ENCODE measurements around the gene TSHZ2.

The TSHZ2 gene

DNA sequence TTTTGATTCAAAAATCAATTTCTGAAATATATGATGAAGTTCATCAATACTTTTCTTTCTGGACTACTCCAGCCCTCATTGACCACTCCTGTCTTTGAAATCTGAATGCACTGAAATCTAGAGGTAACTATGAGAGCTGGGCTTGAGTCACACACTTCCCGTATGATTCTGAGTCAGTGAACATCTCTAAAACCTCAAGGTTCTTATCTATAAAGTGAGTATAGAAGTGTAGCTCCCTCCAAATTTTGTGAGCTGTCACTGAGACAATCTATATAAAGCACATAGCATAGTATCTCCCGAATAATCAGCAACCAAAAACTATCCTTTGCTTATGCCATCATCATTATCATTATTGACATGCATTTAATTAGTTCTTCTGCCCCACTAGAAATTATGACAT is 182.4 kb downstream of the TSHZ2 start:
- TF ChIP-seq SIN3A (IDR thresholded peaks at IDR 0.05; ENCODE audit: borderline replicate concordance, insufficient read depth, low read length) = no peak
- TF ChIP-seq, protein P1, sequence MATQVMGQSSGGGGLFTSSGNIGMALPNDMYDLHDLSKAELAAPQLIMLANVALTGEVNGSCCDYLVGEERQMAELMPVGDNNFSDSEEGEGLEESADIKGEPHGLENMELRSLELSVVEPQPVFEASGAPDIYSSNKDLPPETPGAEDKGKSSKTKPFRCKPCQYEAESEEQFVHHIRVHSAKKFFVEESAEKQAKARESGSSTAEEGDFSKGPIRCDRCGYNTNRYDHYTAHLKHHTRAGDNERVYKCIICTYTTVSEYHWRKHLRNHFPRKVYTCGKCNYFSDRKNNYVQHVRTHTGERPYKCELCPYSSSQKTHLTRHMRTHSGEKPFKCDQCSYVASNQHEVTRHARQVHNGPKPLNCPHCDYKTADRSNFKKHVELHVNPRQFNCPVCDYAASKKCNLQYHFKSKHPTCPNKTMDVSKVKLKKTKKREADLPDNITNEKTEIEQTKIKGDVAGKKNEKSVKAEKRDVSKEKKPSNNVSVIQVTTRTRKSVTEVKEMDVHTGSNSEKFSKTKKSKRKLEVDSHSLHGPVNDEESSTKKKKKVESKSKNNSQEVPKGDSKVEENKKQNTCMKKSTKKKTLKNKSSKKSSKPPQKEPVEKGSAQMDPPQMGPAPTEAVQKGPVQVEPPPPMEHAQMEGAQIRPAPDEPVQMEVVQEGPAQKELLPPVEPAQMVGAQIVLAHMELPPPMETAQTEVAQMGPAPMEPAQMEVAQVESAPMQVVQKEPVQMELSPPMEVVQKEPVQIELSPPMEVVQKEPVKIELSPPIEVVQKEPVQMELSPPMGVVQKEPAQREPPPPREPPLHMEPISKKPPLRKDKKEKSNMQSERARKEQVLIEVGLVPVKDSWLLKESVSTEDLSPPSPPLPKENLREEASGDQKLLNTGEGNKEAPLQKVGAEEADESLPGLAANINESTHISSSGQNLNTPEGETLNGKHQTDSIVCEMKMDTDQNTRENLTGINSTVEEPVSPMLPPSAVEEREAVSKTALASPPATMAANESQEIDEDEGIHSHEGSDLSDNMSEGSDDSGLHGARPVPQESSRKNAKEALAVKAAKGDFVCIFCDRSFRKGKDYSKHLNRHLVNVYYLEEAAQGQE (IDR thresholded peaks at IDR 0.05; ENCODE audit: insufficient read depth in 1 of 2, low read depth in 2 of 2, low read length in 2 of 2) = no peak
- TF ChIP-seq POLR2AphosphoS5 (IDR thresholded peaks at IDR 0.05; ENCODE audit: low read depth, low read length) = no peak
- no peak for TF ChIP-seq FOXP2 (optimal IDR thresholded peaks at IDR 0.05; ENCODE audit: borderline replicate concordance, extremely low read depth, extremely low read length, insufficient read depth)
- TF ChIP-seq TAF1 (IDR thresholded peaks at IDR 0.05; ENCODE audit: borderline replicate concordance, insufficient read depth, low read length) = no peak

DNA sequence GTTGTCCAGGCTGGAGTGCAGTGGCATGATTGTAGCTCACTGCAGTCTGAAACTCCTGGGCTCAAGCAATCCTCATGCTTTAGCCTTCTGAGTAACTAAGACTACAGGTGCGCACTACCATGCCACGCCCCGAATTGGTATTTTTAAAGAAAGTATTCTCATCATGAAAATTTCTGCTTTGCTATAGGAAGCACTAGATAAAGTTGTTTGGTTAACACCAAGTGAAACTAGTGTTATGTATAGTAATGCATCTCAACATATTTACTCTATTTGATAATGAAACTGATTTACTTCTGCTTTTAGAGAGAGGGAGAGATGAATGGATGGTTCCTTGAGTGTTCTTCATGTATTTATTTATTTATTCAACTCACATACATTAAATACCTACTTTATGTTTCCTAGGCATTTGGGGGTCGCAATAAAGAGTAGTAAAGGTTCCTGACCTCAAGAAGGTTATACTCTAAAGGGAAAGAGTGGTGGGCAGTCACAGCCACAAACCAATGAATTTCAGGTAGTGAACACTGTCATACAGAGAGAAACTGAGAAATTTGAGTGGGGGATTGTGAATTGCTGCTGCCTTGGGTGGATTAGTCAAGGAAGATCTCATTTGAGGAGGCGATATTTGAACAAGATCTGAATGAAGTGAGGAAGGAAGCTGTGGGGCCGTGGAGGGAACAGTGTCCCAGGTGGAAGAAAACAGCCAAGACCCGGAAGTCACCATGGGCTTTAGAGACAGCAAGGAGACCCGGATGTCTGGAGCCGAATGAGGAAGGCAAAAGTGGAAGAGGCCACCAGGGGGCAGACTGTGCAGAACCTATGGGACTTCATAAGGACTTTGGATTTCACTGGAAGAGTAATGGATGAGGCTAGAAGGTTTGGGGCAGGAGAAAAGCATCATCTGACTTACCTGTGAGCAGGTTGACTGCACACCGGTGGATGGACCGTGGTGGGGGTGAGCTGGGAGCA is 185.6 kb downstream of the TSHZ2 start:
- no peak for TF ChIP-seq FOXP2 (optimal IDR thresholded peaks at IDR 0.05; ENCODE audit: borderline replicate concordance, extremely low read depth, extremely low read length, insufficient read depth)
- TF ChIP-seq SIN3A (IDR thresholded peaks at IDR 0.05; ENCODE audit: borderline replicate concordance, insufficient read depth, low read length) = no peak
- TF ChIP-seq TAF1 (IDR thresholded peaks at IDR 0.05; ENCODE audit: borderline replicate concordance, insufficient read depth, low read length) = no peak
- TF ChIP-seq, protein P1 (IDR thresholded peaks at IDR 0.05; ENCODE audit: insufficient read depth in 1 of 2, low read depth in 2 of 2, low read length in 2 of 2) = no peak
- no peak for TF ChIP-seq POLR2AphosphoS5 (IDR thresholded peaks at IDR 0.05; ENCODE audit: low read depth, low read length)

DNA sequence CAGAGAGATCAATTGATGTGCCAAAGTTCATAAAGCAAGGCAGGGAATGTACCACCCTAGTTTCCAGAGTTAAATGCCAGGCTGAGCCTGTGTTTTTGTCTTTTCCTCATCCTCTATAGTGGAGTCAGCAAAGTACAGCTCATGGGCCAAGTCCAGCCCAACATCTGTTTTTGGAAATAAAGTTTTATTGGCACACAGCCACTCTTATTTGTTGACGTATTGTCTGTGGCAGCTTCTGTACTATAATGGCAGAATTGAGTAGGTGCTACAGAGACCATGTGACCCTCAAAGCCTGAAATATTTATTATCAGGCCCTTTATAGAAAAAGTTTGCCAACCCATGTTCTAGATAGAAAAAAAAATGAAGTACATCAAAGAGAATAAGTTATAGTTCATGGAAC is 187.0 kb downstream of the TSHZ2 start:
- TF ChIP-seq FOXP2 (optimal IDR thresholded peaks at IDR 0.05; ENCODE audit: borderline replicate concordance, extremely low read depth, extremely low read length, insufficient read depth) (no peak), POLR2AphosphoS5 (IDR thresholded peaks at IDR 0.05; ENCODE audit: low read depth, low read length) (no peak), SIN3A (IDR thresholded peaks at IDR 0.05; ENCODE audit: borderline replicate concordance, insufficient read depth, low read length) (no peak), TAF1 (IDR thresholded peaks at IDR 0.05; ENCODE audit: borderline replicate concordance, insufficient read depth, low read length) (no peak)
- TF ChIP-seq, protein P1 (IDR thresholded peaks at IDR 0.05; ENCODE audit: insufficient read depth in 1 of 2, low read depth in 2 of 2, low read length in 2 of 2) = no peak

DNA sequence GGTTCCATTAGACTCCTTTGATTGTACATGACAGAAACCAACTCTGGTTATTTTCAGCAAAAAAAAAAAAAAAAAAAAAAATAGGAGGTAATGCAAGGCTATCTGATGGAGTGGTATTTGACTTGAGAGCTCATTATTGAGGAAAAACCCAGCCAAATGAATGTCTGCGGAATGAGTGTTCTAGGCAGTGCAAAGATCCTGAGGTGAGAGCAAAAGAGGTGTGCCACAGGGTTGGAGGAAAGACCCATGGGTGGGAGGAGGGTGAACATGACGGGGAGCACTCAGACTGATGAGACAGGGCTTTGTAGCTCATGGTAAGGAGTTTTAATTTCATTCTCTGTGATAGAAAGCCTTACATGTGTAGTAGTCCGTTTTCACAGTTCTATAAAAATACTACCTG is 188.9 kb downstream of the TSHZ2 start:
- no peak for TF ChIP-seq SIN3A (IDR thresholded peaks at IDR 0.05; ENCODE audit: borderline replicate concordance, insufficient read depth, low read length)
- TF ChIP-seq, protein P1 (IDR thresholded peaks at IDR 0.05; ENCODE audit: insufficient read depth in 1 of 2, low read depth in 2 of 2, low read length in 2 of 2) = no peak
- no peak for TF ChIP-seq POLR2AphosphoS5 (IDR thresholded peaks at IDR 0.05; ENCODE audit: low read depth, low read length)
- no peak for TF ChIP-seq FOXP2 (optimal IDR thresholded peaks at IDR 0.05; ENCODE audit: borderline replicate concordance, extremely low read depth, extremely low read length, insufficient read depth)
- TF ChIP-seq TAF1 (IDR thresholded peaks at IDR 0.05; ENCODE audit: borderline replicate concordance, insufficient read depth, low read length) = no peak

All from PFSK-1 (cell line).